Neural cell (in vitro differentiated cells): Measurements from ENCODE around the gene PI3. TPM values are rescaled to one million over a fixed set of nuclear protein-coding genes. Genes with fewer than 3 reads are reported as not detected.

Experiments
- H2AFZ ChIP-seq: fragments of 200-600, 300-800 bp; sonication (generic), shearing (Covaris generic); 2 replicates; pipeline ENCODE4 v1.6.0; 2014; ENCODE audit warnings: low read depth, mild to moderate bottlenecking, antibody characterized with exemption, low read length, moderate library complexity
- H3F3A ChIP-seq: fragments of 200-600 bp; shearing (Covaris generic); 2 replicates; pipeline ENCODE4 v1.6.1; 2016; ENCODE audit warnings: mild to moderate bottlenecking, moderate library complexity, mixed read lengths, antibody characterized with exemption, low read length; ENCODE audit not compliant: insufficient read depth, poor library complexity, severe bottlenecking
- H3K27ac ChIP-seq: fragments of 200-600, 300-800 bp; sonication (generic), shearing (Covaris generic); 2 replicates; pipeline ENCODE4 v1.5.1; 2014; ENCODE audit warnings: mild to moderate bottlenecking, low read length, moderate library complexity
- H3K27me3 ChIP-seq: fragments of 300-800, 200-600 bp; sonication (generic), shearing (Covaris generic); 2 replicates; pipeline ENCODE4 v1.6.0; 2014; ENCODE audit warnings: mild to moderate bottlenecking, low read depth, low read length, moderate library complexity; ENCODE audit not compliant: insufficient read depth
- H3K36me3 ChIP-seq: fragments of 300-800, 200-600 bp; sonication (generic), shearing (Covaris generic); 2 replicates; pipeline ENCODE4 v1.5.1; 2014; ENCODE audit warnings: mild to moderate bottlenecking, antibody characterized with exemption, low read length, moderate library complexity; ENCODE audit not compliant: insufficient read depth
- H3K4me2 ChIP-seq: fragments of 300-800, 200-600 bp; sonication (generic), shearing (Covaris generic); 2 replicates; pipeline ENCODE4 v1.6.0; 2014; ENCODE audit warnings: mild to moderate bottlenecking, low read length
- H3K4me3 ChIP-seq: fragments of 300-800, 200-600 bp; sonication (generic), shearing (Covaris generic); 2 replicates; pipeline ENCODE4 v1.5.1; 2014; ENCODE audit warnings: mild to moderate bottlenecking, low read length, moderate library complexity
- H3K79me2 ChIP-seq: fragments of 200-600 bp; shearing (Covaris generic); replicated peaks from 2 replicates; pipeline ENCODE4 v1.6.0; 2014; ENCODE audit warnings: mild to moderate bottlenecking, low read length, moderate library complexity; ENCODE audit not compliant: insufficient read depth
- H3K9ac ChIP-seq: fragments of 300-800, 200-600 bp; sonication (generic), shearing (Covaris generic); 2 replicates; pipeline ENCODE4 v1.6.1; 2016; ENCODE audit warnings: mild to moderate bottlenecking, low read length, mixed read lengths
- H3K9me2 ChIP-seq: fragments of 200-600 bp; shearing (Covaris generic); 2 replicates; pipeline ENCODE4 v1.6.1; 2016; ENCODE audit warnings: mild to moderate bottlenecking, low read length, mixed read lengths; ENCODE audit not compliant: insufficient read depth
- H3K9me3 ChIP-seq: fragments of 200-600, 300-800 bp; sonication (generic), shearing (Covaris generic); 2 replicates; pipeline ENCODE4 v1.6.1; 2016; ENCODE audit warnings: mild to moderate bottlenecking, mixed run types, low read length, moderate library complexity, mixed read lengths
- H4K20me1 ChIP-seq: fragments of 200-600 bp; shearing (Covaris generic); 2 replicates; pipeline ENCODE4 v1.6.1; 2016; ENCODE audit warnings: mild to moderate bottlenecking, mixed run types; ENCODE audit not compliant: insufficient read depth
- EP300 ChIP-seq: fragments of 450-650 bp; conservative IDR thresholded peaks from 2 replicates; pipeline ENCODE4 v1.6.1; 2014; ENCODE audit warnings: antibody characterized with exemption, mild to moderate bottlenecking, moderate library complexity; ENCODE audit not compliant: poor library complexity, severe bottlenecking
- EZH2 ChIP-seq: fragments of 200-600, 300-800 bp; shearing (Covaris generic), sonication (generic); IDR thresholded peaks from 2 replicates; pipeline ENCODE4 v1.6.1; 2014; ENCODE audit warnings: antibody characterized with exemption, low read length, borderline replicate concordance, mild to moderate bottlenecking; ENCODE audit not compliant: insufficient read depth, poor library complexity, severe bottlenecking
- MXI1 ChIP-seq: fragments of 450-650 bp; conservative IDR thresholded peaks from 2 replicates; pipeline ENCODE4 v1.6.1; 2014; ENCODE audit warnings: antibody characterized with exemption, mild to moderate bottlenecking; ENCODE audit not compliant: poor library complexity, severe bottlenecking
- POLR2AphosphoS5 ChIP-seq: IDR thresholded peaks from 2 replicates; pipeline ENCODE4 v1.6.1; 2012
- RAD21 ChIP-seq: fragments of 450-650 bp; conservative IDR thresholded peaks from 2 replicates; pipeline ENCODE4 v1.6.1; 2014; ENCODE audit warnings: antibody characterized with exemption, mild to moderate bottlenecking, moderate library complexity
- SMC3 ChIP-seq: fragments of 450-650 bp; conservative IDR thresholded peaks from 2 replicates; pipeline ENCODE4 v1.6.1; 2014; ENCODE audit warnings: antibody characterized with exemption, mild to moderate bottlenecking, moderate library complexity; ENCODE audit not compliant: poor library complexity
- TAF1 ChIP-seq: IDR thresholded peaks from 2 replicates; pipeline ENCODE4 v1.6.1; 2012; ENCODE audit warnings: low read depth
- polyA minus RNA-seq: library from RNA; depleted of rRNA, polyadenylated mRNA; stranded (reverse); fragments of >200 nt; gene quantifications from 2 replicates; pipeline ENCODE4 v1.2.3, GENCODE V29; 2014
- polyA plus RNA-seq: library from polyadenylated mRNA; depleted of rRNA; stranded (reverse); fragments of >200 nt; gene quantifications from 2 replicates; pipeline ENCODE4 v1.2.3, GENCODE V29; 2014
- TF ChIP-seq, protein P1 (sequence below): IDR thresholded peaks from 2 replicates; pipeline ENCODE4 v1.6.1; 2012; ENCODE audit warnings: borderline replicate concordance
- TF ChIP-seq, protein P2 (sequence below): fragments of 450-650 bp; IDR thresholded peaks from 2 replicates; pipeline ENCODE4 v1.5.1; 2014; ENCODE audit warnings: antibody characterized with exemption, mild to moderate bottlenecking, moderate library complexity; ENCODE audit not compliant: poor library complexity, severe bottlenecking

Gene PI3, protein sequence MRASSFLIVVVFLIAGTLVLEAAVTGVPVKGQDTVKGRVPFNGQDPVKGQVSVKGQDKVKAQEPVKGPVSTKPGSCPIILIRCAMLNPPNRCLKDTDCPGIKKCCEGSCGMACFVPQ
- polyA plus RNA-seq: 1.4 TPM in 1 of 2 replicates, not detected in the other
- not detected in 2 replicates for polyA minus RNA-seq

DNA sequence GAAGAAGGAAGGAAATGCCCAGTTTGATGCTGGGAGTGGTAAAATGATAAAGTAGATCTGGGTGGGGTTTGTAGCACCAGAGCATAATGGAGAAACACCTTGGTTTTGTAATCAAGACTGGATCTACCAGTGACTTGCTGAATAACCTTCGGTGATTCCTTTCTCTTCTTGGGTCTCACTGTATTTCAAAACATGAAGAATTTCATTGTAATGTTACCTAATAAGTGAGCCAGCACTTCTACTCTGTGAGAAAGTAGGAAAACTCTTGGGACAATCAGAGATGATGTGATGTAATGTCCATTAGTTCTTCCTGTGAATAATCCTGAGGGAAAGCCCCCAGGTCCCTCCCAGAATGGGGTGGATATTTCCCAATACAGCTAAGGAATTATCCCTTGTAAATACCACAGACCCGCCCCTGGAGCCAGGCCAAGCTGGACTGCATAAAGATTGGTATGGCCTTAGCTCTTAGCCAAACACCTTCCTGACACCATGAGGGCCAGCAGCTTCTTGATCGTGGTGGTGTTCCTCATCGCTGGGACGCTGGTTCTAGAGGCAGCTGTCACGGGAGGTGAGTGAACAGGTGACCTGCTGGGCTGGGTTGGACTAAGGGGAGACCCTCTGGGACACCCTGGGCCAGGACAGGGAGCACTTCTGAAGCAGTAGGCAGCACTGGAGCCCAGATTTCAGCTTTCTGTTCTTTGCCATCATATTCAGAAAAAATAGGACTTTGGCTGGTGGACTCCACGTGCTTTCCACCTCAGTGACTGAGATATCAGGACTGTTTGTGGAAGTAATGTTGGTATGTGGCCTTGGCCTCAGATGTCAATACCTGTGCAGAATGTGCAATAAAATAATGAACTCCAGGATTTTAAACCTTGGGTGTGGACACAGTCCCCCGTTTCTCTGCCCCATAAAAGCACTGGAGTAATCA lies at the start of gene PI3:
Gene PI3, plus strand, starts transcription at position 469 of the 931 bp plus-strand sequence. Its CDS starts 21 bp downstream, at position 490.
- H3K4me3 ChIP-seq: no peak within 1 kb of the TSS
- H3K9ac ChIP-seq: no peak within 1 kb of the TSS
- H3K4me2 ChIP-seq: no peak within 1 kb of the TSS
- H3K27me3 ChIP-seq: no peaks in the 10 kb centered on the region
- no peaks in the 10 kb centered on the region for H3K9me2 ChIP-seq
- no peaks in the 10 kb centered on the region for H3K9me3 ChIP-seq
- no peak within 1 kb of the TSS for H3K27ac ChIP-seq
- H3F3A ChIP-seq: no peaks in the 10 kb centered on the region
- H2AFZ ChIP-seq: no peak within 1 kb of the TSS
- H3K36me3 ChIP-seq: no peaks in the 10 kb centered on the region
- H4K20me1 ChIP-seq: no peaks in the 10 kb centered on the region
- no peaks in the 10 kb centered on the region for H3K79me2 ChIP-seq
- TF ChIP-seq SMC3 (no peak), EZH2 (no peak), POLR2AphosphoS5 (no peak)
- TF ChIP-seq, protein P1, sequence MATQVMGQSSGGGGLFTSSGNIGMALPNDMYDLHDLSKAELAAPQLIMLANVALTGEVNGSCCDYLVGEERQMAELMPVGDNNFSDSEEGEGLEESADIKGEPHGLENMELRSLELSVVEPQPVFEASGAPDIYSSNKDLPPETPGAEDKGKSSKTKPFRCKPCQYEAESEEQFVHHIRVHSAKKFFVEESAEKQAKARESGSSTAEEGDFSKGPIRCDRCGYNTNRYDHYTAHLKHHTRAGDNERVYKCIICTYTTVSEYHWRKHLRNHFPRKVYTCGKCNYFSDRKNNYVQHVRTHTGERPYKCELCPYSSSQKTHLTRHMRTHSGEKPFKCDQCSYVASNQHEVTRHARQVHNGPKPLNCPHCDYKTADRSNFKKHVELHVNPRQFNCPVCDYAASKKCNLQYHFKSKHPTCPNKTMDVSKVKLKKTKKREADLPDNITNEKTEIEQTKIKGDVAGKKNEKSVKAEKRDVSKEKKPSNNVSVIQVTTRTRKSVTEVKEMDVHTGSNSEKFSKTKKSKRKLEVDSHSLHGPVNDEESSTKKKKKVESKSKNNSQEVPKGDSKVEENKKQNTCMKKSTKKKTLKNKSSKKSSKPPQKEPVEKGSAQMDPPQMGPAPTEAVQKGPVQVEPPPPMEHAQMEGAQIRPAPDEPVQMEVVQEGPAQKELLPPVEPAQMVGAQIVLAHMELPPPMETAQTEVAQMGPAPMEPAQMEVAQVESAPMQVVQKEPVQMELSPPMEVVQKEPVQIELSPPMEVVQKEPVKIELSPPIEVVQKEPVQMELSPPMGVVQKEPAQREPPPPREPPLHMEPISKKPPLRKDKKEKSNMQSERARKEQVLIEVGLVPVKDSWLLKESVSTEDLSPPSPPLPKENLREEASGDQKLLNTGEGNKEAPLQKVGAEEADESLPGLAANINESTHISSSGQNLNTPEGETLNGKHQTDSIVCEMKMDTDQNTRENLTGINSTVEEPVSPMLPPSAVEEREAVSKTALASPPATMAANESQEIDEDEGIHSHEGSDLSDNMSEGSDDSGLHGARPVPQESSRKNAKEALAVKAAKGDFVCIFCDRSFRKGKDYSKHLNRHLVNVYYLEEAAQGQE: no peak

DNA sequence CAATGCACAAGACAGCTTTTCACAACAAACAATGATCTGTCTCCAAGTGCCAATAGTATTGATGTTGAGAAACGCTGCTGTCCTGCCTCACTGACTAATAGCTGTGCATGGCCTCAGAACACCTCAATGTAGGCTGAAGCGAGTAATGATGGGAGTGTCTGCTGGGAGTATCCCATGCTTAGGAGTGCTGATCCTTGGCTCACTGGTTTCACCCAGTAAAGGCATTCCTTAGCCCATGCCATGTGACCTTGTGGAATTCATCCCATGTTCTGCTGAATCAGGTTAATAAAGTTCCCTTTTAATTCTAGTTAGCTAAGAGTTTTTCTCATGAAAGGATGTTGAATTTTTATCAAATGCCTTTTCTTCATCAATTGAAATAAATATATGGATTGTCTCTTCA lies 46.6 kb upstream of the PI3 start:
- Histone ChIP-seq H3F3A (no peaks in the 10 kb centered on the region), H3K4me2 (no peak overlapping the region), H3K79me2 (no peaks in the 10 kb centered on the region), H3K9ac (no peak overlapping the region), H3K4me3 (no peak overlapping the region), H3K36me3 (no peaks in the 10 kb centered on the region), H2AFZ (no peak overlapping the region), H3K9me3 (no peaks in the 10 kb centered on the region), H3K9me2 (no peaks in the 10 kb centered on the region), H4K20me1 (no peaks in the 10 kb centered on the region), H3K27me3 (no peaks in the 10 kb centered on the region), H3K27ac (no peak overlapping the region)
- TF ChIP-seq TAF1 (no peak), MXI1 (no peak), POLR2AphosphoS5 (no peak), RAD21 (no peak), EP300 (no peak), SMC3 (no peak), EZH2 (no peak)
- TF ChIP-seq, protein P1: no peak
- TF ChIP-seq, protein P2, sequence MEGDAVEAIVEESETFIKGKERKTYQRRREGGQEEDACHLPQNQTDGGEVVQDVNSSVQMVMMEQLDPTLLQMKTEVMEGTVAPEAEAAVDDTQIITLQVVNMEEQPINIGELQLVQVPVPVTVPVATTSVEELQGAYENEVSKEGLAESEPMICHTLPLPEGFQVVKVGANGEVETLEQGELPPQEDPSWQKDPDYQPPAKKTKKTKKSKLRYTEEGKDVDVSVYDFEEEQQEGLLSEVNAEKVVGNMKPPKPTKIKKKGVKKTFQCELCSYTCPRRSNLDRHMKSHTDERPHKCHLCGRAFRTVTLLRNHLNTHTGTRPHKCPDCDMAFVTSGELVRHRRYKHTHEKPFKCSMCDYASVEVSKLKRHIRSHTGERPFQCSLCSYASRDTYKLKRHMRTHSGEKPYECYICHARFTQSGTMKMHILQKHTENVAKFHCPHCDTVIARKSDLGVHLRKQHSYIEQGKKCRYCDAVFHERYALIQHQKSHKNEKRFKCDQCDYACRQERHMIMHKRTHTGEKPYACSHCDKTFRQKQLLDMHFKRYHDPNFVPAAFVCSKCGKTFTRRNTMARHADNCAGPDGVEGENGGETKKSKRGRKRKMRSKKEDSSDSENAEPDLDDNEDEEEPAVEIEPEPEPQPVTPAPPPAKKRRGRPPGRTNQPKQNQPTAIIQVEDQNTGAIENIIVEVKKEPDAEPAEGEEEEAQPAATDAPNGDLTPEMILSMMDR: no peak
